HK-2 (cell line): ENCODE results near the gene COX19.
"Not testable (repeated sequence)": the region's sequence is repeated elsewhere in the genome, so short reads cannot be mapped to it uniquely, and the experiment has no call there.

Experiments used
- DNase-seq: peaks from one replicate; pipeline ENCODE4 v3.0.0-alpha.2; 2018; ENCODE audit not compliant: unreplicated experiment

Gene COX19

DNA sequence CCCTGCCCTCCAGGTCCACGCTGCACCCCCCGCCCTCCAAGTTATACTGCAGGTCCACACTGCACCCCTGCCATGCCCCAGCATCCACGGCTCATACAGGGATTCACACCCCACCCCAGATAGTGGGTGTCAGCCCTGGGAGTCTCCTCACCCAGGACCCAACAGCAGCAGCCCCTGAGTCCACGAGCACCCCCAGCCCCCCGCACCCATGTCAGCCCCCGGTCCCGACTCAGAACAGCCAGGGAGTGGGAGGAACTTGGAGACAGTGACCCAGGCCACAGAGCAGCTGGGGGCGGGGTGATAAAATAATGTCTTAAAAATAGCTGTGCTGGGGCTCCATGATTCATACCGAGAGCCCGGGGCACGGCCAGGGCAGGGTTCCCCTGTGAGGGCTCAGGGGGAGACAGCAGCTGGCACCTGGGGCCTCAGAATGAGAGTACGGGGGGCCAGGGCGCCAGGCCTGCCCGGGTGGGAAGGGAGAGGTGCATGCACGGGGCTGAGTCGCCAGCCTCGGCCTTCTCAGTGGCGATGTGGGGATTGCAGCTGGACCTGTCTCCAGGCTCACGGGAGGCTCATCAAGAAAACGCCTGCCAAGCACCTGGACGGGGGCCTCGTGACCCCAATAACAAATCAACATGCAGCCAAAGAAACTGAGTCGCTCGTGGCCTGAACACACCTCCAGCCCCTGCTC is 50.7 kb downstream of the COX19 start:
- no peak for DNase-seq

DNA sequence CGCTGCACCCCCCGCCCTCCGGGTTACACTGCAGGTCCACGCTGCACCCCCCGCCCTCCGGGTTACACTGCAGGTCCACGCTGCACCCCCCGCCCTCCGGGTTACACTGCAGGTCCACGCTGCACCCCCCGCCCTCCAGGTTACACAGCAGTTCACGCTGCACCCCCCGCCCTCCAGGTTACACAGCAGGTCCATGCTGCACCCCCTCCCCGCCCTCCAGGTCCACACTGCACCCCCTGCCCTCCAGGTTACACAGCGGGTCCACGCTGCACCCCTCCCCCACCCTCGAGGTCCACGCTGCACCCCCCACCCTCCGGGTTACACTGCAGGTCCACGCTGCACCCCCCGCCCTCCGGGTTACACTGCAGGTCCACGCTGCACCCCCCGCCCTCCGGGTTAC is 51.3 kb downstream of the COX19 start:
- not testable (repeated sequence) for DNase-seq

DNA sequence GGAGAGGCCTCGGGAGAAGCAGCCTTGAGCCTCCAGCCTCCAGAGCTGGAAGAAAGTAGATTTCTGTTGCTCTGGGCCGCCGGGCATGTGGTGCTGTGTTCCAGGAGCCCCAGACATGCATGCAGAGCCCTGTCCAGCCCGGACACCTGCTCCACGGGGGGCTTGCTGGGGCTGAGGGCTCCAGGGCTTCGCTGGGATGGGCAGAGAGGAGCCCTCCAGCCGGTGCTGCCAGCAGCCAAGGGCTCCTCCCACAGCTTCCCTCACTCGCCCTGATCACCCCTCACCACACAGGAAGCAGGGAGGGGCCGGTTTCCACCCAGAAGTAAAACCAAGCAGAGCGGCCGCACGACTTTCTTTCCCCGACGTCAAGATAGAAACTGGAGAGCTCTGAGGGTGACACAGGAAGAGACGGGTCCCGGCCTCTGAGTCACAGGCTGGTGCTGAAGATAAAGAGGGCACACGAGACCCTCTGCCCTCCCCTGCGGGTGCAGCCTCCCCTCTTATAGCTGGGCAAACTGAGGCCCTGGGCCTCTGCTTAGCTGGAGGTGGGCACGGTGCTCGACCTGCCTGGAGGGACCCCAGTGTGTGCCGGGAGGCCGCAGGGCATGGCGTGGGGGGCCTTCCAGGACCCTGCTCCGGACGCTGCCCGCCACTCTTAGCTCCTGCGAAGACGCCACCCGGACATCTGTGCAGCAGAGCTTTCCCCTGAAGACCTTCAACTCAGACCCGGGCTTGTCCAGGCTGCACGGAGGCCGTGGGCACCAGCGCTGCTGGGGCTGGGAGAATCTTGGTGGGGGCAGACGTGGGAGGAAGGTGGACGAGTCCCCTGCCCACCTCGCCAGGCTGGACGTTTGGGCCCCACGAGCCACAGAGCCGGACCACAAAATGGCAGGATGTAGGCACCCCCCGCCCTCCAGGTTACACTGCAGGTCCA is 52.0 kb downstream of the COX19 start:
- peak; percentile 50 for DNase-seq

DNA sequence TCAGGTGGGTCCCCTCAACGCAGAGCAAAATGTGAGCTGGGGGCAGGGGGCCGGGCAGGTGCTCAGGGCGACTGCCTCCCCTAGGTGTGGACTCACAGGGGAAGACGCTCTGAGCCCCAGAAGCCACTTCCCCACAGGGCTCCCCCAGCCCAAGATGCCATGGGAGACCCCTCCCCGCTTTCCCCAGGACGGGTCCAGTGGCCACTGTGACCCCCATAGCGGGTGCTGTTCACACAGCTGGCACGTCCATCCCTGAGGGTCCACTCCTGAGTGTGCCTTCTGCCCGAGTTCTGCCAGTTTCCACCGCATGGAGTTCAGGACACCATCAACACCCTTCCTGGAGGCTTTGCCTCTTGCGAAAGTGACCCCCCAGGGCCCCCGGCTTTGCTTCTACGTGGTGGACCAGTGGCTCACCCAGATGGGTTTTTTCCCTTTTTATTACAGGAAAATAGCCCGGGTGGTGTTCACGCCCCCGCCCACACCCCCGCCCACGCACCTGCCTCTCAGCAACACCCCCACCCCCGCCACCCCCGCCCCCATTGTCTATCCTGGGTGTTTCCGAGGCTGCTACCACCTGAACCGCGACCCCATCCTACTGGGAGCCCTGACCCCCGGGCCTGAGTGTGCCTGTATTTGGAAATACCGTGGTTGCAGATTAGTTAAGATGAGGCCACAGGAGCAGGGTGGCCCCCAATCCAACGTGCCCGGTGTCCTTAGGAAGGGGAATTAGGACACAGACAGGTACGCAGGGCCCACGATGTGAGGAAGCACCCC is 52.8 kb downstream of the COX19 start:
- no peak for DNase-seq

DNA sequence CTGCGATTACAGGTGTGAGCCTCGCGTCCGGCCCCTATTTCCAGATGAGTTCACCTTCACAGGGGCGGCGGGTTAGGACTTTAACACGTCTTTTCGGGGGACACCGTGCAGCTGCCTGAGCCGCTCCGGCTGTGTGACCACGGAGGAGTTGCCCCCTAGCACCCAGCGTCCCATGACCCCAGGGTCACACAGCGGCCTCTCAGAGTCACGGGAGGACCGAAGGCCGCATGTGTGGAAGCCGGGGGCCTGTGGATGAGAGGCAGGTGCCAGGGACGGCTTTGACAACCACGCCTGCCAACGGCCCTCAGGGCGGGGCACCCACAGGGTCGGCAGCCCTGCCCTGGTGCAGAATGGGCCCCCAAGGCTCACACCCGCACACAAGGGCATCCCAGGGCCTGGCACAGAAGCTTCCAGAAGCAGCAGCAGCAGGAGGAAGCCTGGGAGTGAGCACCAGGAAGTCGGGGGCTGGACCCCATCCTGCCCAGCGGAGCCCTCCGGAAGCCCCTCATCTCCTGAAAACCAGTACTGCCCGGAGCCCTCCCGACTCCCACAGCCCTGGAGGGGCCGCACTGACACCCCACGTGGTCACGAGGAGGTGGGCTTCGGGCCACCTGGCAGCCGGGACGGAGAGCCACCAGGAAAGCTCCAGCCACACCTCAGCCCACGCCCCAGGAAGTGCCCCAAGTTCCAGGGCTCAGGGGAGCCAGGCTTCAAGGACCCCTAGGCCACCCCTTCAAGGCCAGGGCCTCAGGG is 53.6 kb downstream of the COX19 start:
- DNase-seq, result no peak

DNA sequence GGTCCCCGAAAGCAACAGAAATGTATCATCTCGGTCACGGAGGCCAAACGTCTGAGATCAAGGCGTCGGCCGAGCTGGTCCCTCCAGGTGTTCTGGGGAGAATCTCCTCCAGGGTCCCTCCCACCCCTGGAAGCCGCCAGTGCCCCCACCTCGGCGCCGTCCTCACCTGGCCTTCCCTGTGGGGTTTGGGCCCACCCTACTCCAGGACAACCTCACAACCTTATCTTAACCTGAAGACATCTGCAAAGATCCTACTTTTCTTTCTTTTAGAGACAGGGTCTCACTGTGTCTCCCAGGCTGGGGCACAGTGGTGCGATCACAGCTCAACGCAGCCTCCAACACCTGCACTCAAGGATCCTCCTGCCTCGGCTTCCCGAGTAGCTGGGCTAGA is 54.3 kb downstream of the COX19 start:
- DNase-seq, result no peak

DNA sequence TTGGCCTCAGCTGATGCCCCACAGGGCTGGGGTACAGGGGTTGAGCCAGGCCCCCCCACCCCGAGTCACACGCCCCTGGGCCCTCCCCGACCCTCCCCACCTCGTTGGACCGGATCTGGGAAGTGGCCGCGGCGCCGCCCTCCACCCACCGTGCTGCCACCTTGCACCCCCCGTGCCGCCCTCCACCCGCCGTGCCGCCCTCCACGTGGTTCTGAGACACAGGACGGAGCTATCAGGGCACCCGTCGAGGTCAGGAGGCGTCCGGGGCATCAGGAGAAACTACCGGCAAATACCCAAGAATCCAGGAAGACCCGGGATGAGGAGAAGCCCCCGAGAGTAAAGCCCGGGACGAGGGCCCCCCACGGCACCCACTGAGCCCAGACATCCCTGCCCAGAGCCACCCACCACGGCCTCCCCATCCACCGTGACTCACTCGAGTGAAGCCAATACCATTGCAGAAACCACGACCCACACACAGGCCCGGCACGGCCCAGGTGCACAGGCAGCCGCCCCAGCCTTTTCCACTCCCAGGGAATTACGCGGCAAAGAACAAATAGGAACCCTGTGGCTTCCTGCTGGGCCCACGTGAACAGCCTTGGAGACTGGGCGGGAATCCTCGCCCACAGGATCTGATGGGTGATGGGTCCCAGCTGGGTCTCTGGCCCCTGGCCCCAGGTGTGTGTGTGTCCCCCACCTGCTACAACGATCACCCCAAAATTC is 54.8 kb downstream of the COX19 start:
- DNase-seq, result no peak

DNA sequence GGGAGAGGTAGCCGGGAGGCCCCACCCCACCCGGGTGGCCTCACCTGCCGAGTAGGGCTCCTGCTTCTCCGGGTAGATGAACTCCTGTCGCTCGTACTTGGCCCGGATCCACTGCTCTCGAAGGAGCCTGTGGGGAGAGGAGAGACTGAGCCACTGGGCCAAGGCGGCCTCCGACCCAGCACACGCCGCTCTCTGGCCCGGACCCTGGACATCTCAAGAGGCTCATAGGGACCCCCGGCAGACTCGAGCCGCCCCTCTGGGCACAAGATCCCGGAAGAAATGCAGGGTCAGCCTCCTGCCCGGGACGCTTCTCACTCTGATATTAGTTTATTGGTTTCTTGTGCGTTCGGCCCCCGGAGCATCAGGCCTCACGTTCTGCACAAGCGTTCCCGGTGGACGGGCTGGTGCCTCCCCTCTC is 55.4 kb downstream of the COX19 start:
- DNase-seq, result no peak

DNA sequence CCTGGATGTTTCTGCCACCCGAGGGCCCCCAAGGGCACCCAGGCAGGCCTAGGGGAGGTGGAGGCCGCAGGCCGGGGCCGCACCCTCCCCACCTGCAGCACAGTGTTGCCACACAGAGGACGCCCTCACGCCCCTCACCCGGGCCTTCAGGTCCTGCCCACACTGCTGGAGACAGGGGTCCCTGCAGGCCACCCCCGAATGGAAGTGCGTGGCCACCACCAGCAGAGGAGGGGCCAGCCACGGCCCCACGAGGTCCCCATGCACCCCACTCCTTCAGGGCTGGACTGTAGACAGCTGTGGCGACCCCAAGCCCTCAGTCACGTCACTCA is 56.3 kb downstream of the COX19 start:
- no peak for DNase-seq

DNA sequence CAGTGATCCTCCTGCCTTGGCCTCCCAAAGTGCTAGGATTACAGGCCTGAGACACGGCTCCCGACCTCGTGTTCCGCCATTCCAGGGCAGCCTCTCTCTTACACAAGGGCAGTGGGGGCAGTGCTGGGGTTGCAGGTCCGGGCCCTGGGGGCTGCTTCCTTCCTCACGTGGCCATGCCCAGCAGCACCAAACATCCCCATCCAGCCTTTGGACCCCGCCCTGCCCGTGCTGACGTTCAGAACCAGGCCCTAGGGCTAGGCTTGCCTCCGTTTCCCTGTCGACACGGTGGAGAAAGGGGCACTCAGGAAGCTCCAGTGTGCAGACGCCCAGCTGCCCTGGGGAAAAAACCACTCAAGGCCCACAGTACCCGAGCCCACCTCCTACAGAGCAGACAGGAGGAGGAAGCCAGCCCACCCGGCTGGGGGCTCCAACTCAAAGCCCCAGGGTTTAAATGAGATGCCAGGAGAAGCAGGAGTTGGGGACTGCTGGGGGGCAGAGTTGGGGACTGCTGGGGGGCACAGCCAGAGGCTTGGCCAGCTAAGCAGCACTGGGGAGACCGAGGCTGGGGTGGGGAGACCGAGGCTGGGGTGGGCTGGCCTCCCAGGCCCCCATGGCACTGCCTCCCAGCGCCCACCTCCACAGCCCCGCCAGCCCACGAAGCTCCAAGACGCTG is 56.8 kb downstream of the COX19 start:
- no peak for DNase-seq

DNA sequence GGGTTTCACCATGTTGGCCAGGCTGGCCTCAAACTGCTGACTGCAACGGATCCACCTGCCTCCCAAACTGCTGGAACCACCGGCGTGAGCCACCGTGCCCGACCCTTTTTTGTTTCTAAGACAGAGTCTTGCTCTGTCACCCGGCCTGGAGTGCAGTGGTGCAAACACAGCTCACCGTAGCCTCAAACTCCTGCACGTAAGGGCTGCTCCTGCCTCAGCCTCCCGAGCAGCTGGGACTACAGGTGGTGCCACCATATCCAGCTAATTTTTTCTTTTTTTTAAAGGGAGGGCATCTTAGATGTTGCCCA is 57.3 kb downstream of the COX19 start:
- DNase-seq, result no peak

DNA sequence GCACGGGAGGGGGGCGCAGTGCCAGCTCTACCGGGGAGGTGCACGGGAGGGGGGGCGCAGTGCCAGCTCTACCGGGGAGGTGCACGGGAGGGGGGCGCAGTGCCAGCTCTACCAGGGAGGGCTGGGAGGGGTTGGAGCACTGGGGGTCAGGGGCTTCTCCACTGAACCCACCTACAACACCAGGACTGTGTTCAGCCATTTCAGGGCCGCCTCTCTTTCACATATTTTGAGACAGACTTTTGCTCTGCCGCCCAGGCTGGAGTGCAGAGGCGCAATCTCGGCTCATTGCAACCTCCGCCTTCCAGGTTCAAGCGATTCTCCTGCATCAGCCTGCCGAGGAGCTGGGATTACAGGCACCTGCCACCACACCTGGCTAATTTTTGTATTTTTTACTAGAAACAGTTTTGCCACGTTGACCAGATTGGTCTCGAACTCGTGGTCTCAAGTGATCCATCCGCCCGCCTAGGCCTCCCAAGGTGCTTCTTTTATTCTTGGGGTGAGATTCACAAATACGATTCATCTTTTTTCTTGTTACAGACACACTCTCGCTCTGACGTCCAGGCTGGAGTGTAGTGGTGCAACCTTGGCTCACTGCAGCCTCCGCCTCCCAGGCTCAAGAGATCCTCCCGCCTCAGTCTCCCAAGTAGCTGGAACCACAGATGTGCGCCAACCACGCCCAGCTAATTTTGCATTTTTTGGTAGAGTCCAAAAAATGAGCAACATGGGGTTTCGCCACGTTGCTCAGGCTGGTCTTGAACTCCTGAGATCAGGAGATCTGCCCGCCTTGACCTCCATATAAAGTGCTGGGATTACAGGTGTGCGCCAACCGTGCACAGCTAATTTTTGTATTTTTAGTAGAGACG is 57.9 kb downstream of the COX19 start:
- DNase-seq, result no peak

DNA sequence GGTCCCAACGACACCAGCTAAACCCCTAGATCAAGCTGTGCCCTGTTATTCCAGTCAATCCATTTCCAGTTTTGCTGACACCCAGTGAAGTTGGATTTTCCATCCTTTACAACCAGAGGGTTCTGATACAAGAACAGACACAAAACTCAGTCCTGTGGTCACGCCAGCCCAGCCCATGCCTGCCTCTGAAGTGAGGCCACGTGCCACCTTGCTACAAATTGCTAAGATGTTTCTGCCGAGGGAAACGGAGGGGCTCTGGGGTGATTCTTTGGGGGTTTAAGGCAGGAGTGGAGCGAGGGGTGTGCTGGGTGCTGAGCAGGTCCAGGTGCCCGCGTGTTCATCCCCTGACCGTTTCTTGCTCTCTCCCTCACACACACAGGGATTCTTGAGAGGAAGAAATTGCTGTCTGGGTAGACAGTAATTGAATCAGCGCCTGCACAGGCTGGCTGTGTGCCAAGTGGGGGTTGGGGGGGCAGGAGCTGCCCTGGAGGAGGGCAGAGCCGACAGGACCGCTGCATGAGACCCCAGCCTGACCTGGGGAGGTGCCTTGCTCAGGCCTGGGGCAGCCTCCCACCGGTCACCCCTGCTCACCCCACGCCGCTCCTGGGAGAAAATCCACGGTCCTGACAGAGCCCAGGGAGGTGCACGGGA is 58.9 kb downstream of the COX19 start:
- no peak for DNase-seq
